GM23338 (cell line): Measurements from ENCODE around the gene APC2. TPM values are rescaled to one million over a fixed set of nuclear protein-coding genes. Genes with fewer than 3 reads are reported as not detected.

Source experiments
- ATAC-seq: fragments of 200-7000 bp; cut with Tn5 transposase; 3 replicates; pipeline ENCODE4 v1.9.1; 2020
- DNase-seq: peaks from one replicate; pipeline ENCODE4 v3.0.0-alpha.2; 2015; ENCODE audit warnings: low spot score
- H2AFZ ChIP-seq: fragments of 200-600 bp; sonication (generic); 2 replicates; pipeline ENCODE4 v1.8.0; 2016; ENCODE audit warnings: antibody characterized with exemption, mild to moderate bottlenecking, moderate library complexity
- H3F3A ChIP-seq: fragments of 200-600 bp; sonication (generic); replicated peaks from 2 replicates; pipeline ENCODE4 v1.8.0; 2017; ENCODE audit warnings: antibody characterized with exemption, mixed run types, low read depth
- H3K27ac ChIP-seq: fragments of 200-600 bp; sonication (generic); 2 replicates; pipeline ENCODE4 v1.6.1; 2016; ENCODE audit warnings: low read depth
- H3K27me3 ChIP-seq: fragments of 200-600 bp; sonication (generic); 2 replicates; pipeline ENCODE4 v1.8.0; 2016; ENCODE audit warnings: mild to moderate bottlenecking, mixed run types, moderate library complexity; ENCODE audit not compliant: insufficient read depth
- H3K36me3 ChIP-seq: fragments of 200-600 bp; sonication (generic); 2 replicates; pipeline ENCODE4 v1.8.0; 2016; ENCODE audit warnings: mild to moderate bottlenecking; ENCODE audit not compliant: insufficient read depth
- H3K4me1 ChIP-seq: fragments of 200-600 bp; sonication (generic); 2 replicates; pipeline ENCODE4 v1.8.0; 2016; ENCODE audit warnings: mild to moderate bottlenecking, moderate library complexity; ENCODE audit not compliant: insufficient read depth
- H3K4me2 ChIP-seq: fragments of 200-600 bp; sonication (generic); 2 replicates; pipeline ENCODE4 v1.7.1; 2017; ENCODE audit warnings: mixed run types
- H3K4me3 ChIP-seq: fragments of 200-600 bp; sonication (generic); 2 replicates; pipeline ENCODE4 v1.6.1; 2016; ENCODE audit warnings: mixed run types
- H3K79me2 ChIP-seq: fragments of 200-600 bp; sonication (generic); replicated peaks from 2 replicates; pipeline ENCODE4 v1.8.0; 2017; ENCODE audit warnings: mild to moderate bottlenecking; ENCODE audit not compliant: insufficient read depth
- H3K9me2 ChIP-seq: fragments of 200-600 bp; sonication (generic); 2 replicates; pipeline ENCODE4 v1.8.0; 2017; ENCODE audit not compliant: insufficient read depth
- H4K20me1 ChIP-seq: fragments of 200-600 bp; sonication (generic); replicated peaks from 2 replicates; pipeline ENCODE4 v1.8.0; 2017; ENCODE audit warnings: mild to moderate bottlenecking; ENCODE audit not compliant: insufficient read depth
- H3K27ac Mint-ChIP-seq: 2 replicates; pipeline ENCODE4 v1.8.0; 2020; ENCODE audit warnings: inconsistent platforms, mild to moderate bottlenecking, moderate library complexity, mixed read lengths
- H3K27me3 Mint-ChIP-seq: 3 replicates; pipeline ENCODE4 v1.8.0; 2022; ENCODE audit warnings: low read depth, mild to moderate bottlenecking, moderate library complexity, mixed read lengths, inconsistent platforms; ENCODE audit not compliant: insufficient read depth, poor library complexity
- H3K36me3 Mint-ChIP-seq: 3 replicates; pipeline ENCODE4 v1.8.0; 2021; ENCODE audit warnings: low read depth, mild to moderate bottlenecking, inconsistent platforms, moderate library complexity, mixed read lengths
- H3K4me1 Mint-ChIP-seq: 3 replicates; pipeline ENCODE4 v1.8.0; 2020; ENCODE audit warnings: mild to moderate bottlenecking, inconsistent platforms, mixed read lengths
- H3K4me3 Mint-ChIP-seq: 3 replicates; pipeline ENCODE4 v1.8.0; 2021; ENCODE audit warnings: moderate library complexity, mild to moderate bottlenecking, inconsistent platforms, mixed read lengths
- H3K9me3 Mint-ChIP-seq: 3 replicates; pipeline ENCODE4 v1.8.0; 2020; ENCODE audit warnings: moderate library complexity, mild to moderate bottlenecking, inconsistent platforms, mixed read lengths
- CREB1 ChIP-seq: fragments of 250-450 bp; sonication (Bioruptor Pico); IDR thresholded peaks from 2 replicates; pipeline ENCODE4 v1.5.0; 2020; ENCODE audit warnings: low read depth, mild to moderate bottlenecking, moderate library complexity
- EZH2 ChIP-seq: fragments of 200-600 bp; sonication (generic); IDR thresholded peaks from one replicate; pipeline ENCODE4 v1.8.0; 2017; ENCODE audit warnings: antibody characterized with exemption, mild to moderate bottlenecking, low read depth; ENCODE audit not compliant: unreplicated experiment
- JUNB ChIP-seq: IDR thresholded peaks from one replicate; pipeline ENCODE4 v1.6.1; 2016; ENCODE audit warnings: antibody characterized with exemption; ENCODE audit not compliant: unreplicated experiment
- NANOG ChIP-seq: IDR thresholded peaks from 2 replicates; pipeline ENCODE4 v1.6.1; 2016; ENCODE audit warnings: antibody characterized with exemption, borderline replicate concordance
- STAT1 ChIP-seq: IDR thresholded peaks from one replicate; pipeline ENCODE4 v1.6.1; 2016; ENCODE audit warnings: antibody characterized with exemption; ENCODE audit not compliant: unreplicated experiment
- ZNF114 ChIP-seq: fragments of 250-450 bp; sonication (Bioruptor Pico); IDR thresholded peaks from 2 replicates; pipeline ENCODE4 v1.5.0; 2020; ENCODE audit warnings: mild to moderate bottlenecking, moderate library complexity
- ZNF331 ChIP-seq: fragments of 250-450 bp; sonication (Bioruptor Pico); IDR thresholded peaks from 2 replicates; pipeline ENCODE4 v1.5.0; 2020; ENCODE audit warnings: low read depth, mild to moderate bottlenecking, moderate library complexity
- polyA plus RNA-seq: library from polyadenylated mRNA; unstranded; fragments of >200 nt; fragmentation: Nextera tagmentation; extraction: Ambion mirVana; gene quantifications from 2 replicates; pipeline ENCODE4 v1.2.1, GENCODE V29; 2016
- total RNA-seq: library from RNA; depleted of rRNA; stranded (reverse); fragments of >200 nt; shearing (Covaris generic); gene quantifications from 2 replicates; pipeline ENCODE4 v1.2.3, GENCODE V29; 2014
- TF ChIP-seq, protein P1 (sequence below): IDR thresholded peaks from one replicate; pipeline ENCODE4 v1.6.1; 2018; ENCODE audit warnings: antibody characterized with exemption; ENCODE audit not compliant: unreplicated experiment
- TF ChIP-seq, protein P2 (sequence below): fragments of 250-450 bp; sonication (Bioruptor Pico); IDR thresholded peaks from 2 replicates; pipeline ENCODE4 v1.5.0; 2020; ENCODE audit warnings: mild to moderate bottlenecking, moderate library complexity

Gene APC2
- total and polyA plus RNA-seq, 2 experiments from 2014 or later: 1.4 to 18.3 TPM

GRCh38 chr19:1491849-1492170 is 41.9 kb downstream of the APC2 start (continued):
- TF ChIP-seq, protein P1, sequence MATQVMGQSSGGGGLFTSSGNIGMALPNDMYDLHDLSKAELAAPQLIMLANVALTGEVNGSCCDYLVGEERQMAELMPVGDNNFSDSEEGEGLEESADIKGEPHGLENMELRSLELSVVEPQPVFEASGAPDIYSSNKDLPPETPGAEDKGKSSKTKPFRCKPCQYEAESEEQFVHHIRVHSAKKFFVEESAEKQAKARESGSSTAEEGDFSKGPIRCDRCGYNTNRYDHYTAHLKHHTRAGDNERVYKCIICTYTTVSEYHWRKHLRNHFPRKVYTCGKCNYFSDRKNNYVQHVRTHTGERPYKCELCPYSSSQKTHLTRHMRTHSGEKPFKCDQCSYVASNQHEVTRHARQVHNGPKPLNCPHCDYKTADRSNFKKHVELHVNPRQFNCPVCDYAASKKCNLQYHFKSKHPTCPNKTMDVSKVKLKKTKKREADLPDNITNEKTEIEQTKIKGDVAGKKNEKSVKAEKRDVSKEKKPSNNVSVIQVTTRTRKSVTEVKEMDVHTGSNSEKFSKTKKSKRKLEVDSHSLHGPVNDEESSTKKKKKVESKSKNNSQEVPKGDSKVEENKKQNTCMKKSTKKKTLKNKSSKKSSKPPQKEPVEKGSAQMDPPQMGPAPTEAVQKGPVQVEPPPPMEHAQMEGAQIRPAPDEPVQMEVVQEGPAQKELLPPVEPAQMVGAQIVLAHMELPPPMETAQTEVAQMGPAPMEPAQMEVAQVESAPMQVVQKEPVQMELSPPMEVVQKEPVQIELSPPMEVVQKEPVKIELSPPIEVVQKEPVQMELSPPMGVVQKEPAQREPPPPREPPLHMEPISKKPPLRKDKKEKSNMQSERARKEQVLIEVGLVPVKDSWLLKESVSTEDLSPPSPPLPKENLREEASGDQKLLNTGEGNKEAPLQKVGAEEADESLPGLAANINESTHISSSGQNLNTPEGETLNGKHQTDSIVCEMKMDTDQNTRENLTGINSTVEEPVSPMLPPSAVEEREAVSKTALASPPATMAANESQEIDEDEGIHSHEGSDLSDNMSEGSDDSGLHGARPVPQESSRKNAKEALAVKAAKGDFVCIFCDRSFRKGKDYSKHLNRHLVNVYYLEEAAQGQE: no peak
- TF ChIP-seq STAT1 (no peak), ZNF114 (CRISPR knock-in tag) (no peak), EZH2 (no peak), CREB1 (CRISPR knock-in tag) (no peak)

GRCh38 chr19:1492474-1493006 is 42.6 kb downstream of the APC2 start:
- H3K27me3 Mint-ChIP-seq: peaks cover 25% of the 10 kb centered on the region
- peaks cover 6% of the 10 kb centered on the region for H3K4me1 Mint-ChIP-seq
- DNase-seq (no peak), ATAC-seq (no peak)
- no peaks in the 10 kb centered on the region for H3K36me3 Mint-ChIP-seq
- TF ChIP-seq JUNB: no peak
- Histone ChIP-seq H3K36me3 (no peaks in the 10 kb centered on the region), H3F3A (no peaks in the 10 kb centered on the region), H3K27me3 (peaks cover 14% of the 10 kb centered on the region), H3K79me2 (no peaks in the 10 kb centered on the region), H3K4me2 (no peak overlapping the region), H3K27ac (no peak overlapping the region), H3K4me3 (no peak overlapping the region), H2AFZ (no peak overlapping the region), H4K20me1 (no peaks in the 10 kb centered on the region), H3K4me1 (0 out of 2 replicates have a peak, but pooled peaks cover 4% of the 10 kb centered on the region), H3K9me2 (no peaks in the 10 kb centered on the region)
- H3K27ac Mint-ChIP-seq: no peak overlapping the region
- peak overlapping the region; percentile 78; the same call in 1 of the 3 replicates for H3K4me3 Mint-ChIP-seq
- no peaks in the 10 kb centered on the region for H3K9me3 Mint-ChIP-seq

DNA sequence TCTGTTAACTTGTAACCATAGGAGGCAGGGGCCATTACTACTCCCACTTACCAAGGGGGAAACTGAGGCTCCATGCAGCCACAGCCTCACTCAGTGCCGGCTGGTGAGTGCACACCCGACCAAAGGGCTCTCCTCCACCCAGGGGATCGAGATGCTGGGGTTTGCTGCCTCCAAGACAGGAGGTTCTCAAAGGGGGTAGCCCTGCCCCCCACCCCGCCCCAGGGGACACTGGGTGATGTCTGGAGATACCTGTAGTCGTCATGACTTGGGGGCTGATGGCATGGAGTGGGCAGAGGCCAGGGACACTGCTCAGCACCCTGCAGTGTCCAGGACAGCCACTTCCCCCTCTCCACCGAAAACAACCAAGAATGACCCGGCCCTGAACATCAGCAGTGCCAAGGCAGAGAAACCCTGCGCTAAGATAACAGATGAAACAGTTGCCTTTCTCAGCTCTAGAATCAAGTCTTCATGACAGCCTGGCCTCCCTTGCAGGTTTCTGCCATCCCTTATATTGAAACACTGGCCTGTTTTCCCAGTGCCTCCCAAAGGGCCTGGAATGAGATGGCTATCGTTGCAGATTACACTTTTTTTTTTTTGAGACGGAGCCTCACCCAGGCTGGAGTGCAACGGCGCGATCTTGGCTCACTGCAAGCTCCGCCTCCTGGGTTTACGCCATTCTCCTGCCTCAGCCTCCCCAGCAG is 44.3 kb downstream of the APC2 start:
- H3K4me3 ChIP-seq: no peak overlapping the region
- H3K4me1 ChIP-seq: 0 out of 2 replicates have a peak, but pooled peaks cover 4% of the 10 kb centered on the region
- no peaks in the 10 kb centered on the region for H3K79me2 ChIP-seq
- no peaks in the 10 kb centered on the region for H3K36me3 ChIP-seq
- Mint-ChIP-seq H3K4me3 (no peak overlapping the region), H3K27ac (no peak overlapping the region), H3K9me3 (no peaks in the 10 kb centered on the region), H3K36me3 (no peaks in the 10 kb centered on the region), H3K27me3 (peaks cover 24% of the 10 kb centered on the region), H3K4me1 (peaks cover 6% of the 10 kb centered on the region)
- H4K20me1 ChIP-seq: no peaks in the 10 kb centered on the region
- H3K27ac ChIP-seq: no peak overlapping the region
- ATAC-seq (no peak), DNase-seq (no peak)
- no peaks in the 10 kb centered on the region for H3F3A ChIP-seq
- H3K9me2 ChIP-seq: no peaks in the 10 kb centered on the region
- H3K27me3 ChIP-seq: peaks cover 14% of the 10 kb centered on the region
- no peak overlapping the region for H2AFZ ChIP-seq
- H3K4me2 ChIP-seq: no peak overlapping the region
- TF ChIP-seq EZH2 (no peak), ZNF331 (CRISPR knock-in tag) (no peak), NANOG (no peak), ZNF114 (CRISPR knock-in tag) (no peak), CREB1 (CRISPR knock-in tag) (no peak), JUNB (no peak)
- TF ChIP-seq, protein P2, sequence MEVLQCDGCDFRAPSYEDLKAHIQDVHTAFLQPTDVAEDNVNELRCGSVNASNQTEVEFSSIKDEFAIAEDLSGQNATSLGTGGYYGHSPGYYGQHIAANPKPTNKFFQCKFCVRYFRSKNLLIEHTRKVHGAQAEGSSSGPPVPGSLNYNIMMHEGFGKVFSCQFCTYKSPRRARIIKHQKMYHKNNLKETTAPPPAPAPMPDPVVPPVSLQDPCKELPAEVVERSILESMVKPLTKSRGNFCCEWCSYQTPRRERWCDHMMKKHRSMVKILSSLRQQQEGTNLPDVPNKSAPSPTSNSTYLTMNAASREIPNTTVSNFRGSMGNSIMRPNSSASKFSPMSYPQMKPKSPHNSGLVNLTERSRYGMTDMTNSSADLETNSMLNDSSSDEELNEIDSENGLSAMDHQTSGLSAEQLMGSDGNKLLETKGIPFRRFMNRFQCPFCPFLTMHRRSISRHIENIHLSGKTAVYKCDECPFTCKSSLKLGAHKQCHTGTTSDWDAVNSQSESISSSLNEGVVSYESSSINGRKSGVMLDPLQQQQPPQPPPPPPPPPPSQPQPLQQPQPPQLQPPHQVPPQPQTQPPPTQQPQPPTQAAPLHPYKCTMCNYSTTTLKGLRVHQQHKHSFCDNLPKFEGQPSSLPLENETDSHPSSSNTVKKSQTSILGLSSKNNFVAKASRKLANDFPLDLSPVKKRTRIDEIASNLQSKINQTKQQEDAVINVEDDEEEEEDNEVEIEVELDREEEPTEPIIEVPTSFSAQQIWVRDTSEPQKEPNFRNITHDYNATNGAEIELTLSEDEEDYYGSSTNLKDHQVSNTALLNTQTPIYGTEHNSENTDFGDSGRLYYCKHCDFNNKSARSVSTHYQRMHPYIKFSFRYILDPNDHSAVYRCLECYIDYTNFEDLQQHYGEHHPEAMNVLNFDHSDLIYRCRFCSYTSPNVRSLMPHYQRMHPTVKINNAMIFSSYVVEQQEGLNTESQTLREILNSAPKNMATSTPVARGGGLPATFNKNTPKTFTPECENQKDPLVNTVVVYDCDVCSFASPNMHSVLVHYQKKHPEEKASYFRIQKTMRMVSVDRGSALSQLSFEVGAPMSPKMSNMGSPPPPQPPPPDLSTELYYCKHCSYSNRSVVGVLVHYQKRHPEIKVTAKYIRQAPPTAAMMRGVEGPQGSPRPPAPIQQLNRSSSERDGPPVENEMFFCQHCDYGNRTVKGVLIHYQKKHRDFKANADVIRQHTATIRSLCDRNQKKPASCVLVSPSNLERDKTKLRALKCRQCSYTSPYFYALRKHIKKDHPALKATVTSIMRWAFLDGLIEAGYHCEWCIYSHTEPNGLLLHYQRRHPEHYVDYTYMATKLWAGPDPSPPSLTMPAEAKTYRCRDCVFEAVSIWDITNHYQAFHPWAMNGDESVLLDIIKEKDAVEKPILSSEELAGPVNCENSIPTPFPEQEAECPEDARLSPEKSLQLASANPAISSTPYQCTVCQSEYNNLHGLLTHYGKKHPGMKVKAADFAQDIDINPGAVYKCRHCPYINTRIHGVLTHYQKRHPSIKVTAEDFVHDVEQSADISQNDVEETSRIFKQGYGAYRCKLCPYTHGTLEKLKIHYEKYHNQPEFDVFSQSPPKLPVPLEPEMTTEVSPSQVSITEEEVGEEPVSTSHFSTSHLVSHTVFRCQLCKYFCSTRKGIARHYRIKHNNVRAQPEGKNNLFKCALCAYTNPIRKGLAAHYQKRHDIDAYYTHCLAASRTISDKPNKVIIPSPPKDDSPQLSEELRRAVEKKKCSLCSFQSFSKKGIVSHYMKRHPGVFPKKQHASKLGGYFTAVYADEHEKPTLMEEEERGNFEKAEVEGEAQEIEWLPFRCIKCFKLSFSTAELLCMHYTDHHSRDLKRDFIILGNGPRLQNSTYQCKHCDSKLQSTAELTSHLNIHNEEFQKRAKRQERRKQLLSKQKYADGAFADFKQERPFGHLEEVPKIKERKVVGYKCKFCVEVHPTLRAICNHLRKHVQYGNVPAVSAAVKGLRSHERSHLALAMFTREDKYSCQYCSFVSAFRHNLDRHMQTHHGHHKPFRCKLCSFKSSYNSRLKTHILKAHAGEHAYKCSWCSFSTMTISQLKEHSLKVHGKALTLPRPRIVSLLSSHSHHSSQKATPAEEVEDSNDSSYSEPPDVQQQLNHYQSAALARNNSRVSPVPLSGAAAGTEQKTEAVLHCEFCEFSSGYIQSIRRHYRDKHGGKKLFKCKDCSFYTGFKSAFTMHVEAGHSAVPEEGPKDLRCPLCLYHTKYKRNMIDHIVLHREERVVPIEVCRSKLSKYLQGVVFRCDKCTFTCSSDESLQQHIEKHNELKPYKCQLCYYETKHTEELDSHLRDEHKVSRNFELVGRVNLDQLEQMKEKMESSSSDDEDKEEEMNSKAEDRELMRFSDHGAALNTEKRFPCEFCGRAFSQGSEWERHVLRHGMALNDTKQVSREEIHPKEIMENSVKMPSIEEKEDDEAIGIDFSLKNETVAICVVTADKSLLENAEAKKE (CRISPR knock-in tag): no peak
